Stimulated activated CD8-positive, alpha-beta memory T cell treated with anti-CD3 and anti-CD28 coated beads, Interleukin-15, amount 100 ng/mL, for 1 hour (primary cell): Measurements from ENCODE around the gene ZMYND11.
"Not testable (repeated sequence)": the region's sequence is repeated elsewhere in the genome, so short reads cannot be mapped to it uniquely, and the experiment has no call there.

Experiments used
- DNase-seq: peaks from one replicate; pipeline ENCODE4 v3.0.0-alpha.2; 2020; ENCODE audit warnings: low read depth

The ZMYND11 gene

GRCh38 chr10:285216-285615, 150.0 kb downstream of the ZMYND11 start:
- no peak for DNase-seq

- no peak for DNase-seq
Observed at GRCh38 chr10:287026-287709, 151.9 kb downstream of the ZMYND11 start.

- no peak for DNase-seq
Observed at GRCh38 chr10:287814-288213, 152.6 kb downstream of the ZMYND11 start.

- no peak for DNase-seq
Observed at GRCh38 chr10:288316-289200, 153.3 kb downstream of the ZMYND11 start.

GRCh38 chr10:289581-289980, 154.3 kb downstream of the ZMYND11 start:
- DNase-seq, result no peak

GRCh38 chr10:290026-290725, 154.9 kb downstream of the ZMYND11 start:
- no peak for DNase-seq

- no peak for DNase-seq
Observed at GRCh38 chr10:293636-294035, 158.4 kb downstream of the ZMYND11 start.

GRCh38 chr10:297567-297966, 162.3 kb downstream of the ZMYND11 start:
- DNase-seq, result no peak

GRCh38 chr10:298033-298432, 162.8 kb downstream of the ZMYND11 start:
- no peak for DNase-seq

- no peak for DNase-seq
Observed at GRCh38 chr10:299512-299911, 164.3 kb downstream of the ZMYND11 start.

GRCh38 chr10:299969-300368, 164.7 kb downstream of the ZMYND11 start:
- no peak for DNase-seq

- DNase-seq, result not testable (repeated sequence)
Observed at GRCh38 chr10:300580-300979, 165.3 kb downstream of the ZMYND11 start.

GRCh38 chr10:301536-301935, 166.3 kb downstream of the ZMYND11 start:
- DNase-seq, result no peak
